GM12891 (cell line): ENCODE results near the gene EPX.

ENCODE experiments used
- DNase-seq: peaks from one replicate; pipeline ENCODE4 v3.0.0; 2011; ENCODE audit warnings: low spot score; ENCODE audit not compliant: insufficient read length
- FAIRE-seq: peaks from 2 replicates; lab custom pipeline; 2011; peaks lifted over from hg19 to GRCh38; lab: Jason Lieb, UNC
- PAX5 ChIP-seq: IDR thresholded peaks from 2 replicates; pipeline ENCODE4 v1.6.1; 2011; ENCODE audit warnings: low read length, moderate library complexity, mild to moderate bottlenecking; ENCODE audit not compliant: insufficient read depth, severe bottlenecking
- POLR2A ChIP-seq: IDR thresholded peaks from 2 replicates; pipeline ENCODE4 v1.6.1; 2011; ENCODE audit warnings: low read depth, low read length, control low read depth
- POLR2AphosphoS5 ChIP-seq: IDR thresholded peaks from 2 replicates; pipeline ENCODE4 v1.6.1; 2011; ENCODE audit warnings: low read depth, low read length, control low read depth
- POU2F2 ChIP-seq: IDR thresholded peaks from 2 replicates; pipeline ENCODE4 v1.6.1; 2011; ENCODE audit warnings: low read depth, mild to moderate bottlenecking, control low read depth, low read length, moderate library complexity
- SPI1 ChIP-seq: IDR thresholded peaks from 2 replicates; pipeline ENCODE4 v1.6.1; 2011; ENCODE audit warnings: low read depth, low read length, control low read depth
- TAF1 ChIP-seq: IDR thresholded peaks from 2 replicates; pipeline ENCODE4 v1.6.1; 2011; ENCODE audit warnings: low read depth, low read length, control low read depth

Gene EPX

GRCh38 chr17:58165981-58166380, 26.5 kb upstream of the EPX start:
- no peak for TF ChIP-seq POLR2AphosphoS5
- TF ChIP-seq POLR2A: no peak
- TF ChIP-seq PAX5: no peak
- TF ChIP-seq POU2F2: no peak
- TF ChIP-seq SPI1: no peak
- TF ChIP-seq TAF1: no peak
- DNase-seq (no peak), FAIRE-seq (no peak)

GRCh38 chr17:58166682-58167081, 25.8 kb upstream of the EPX start, which contains the start of gene OR4D2:
TSS of gene OR4D2 (plus strand) at chr17:58166982. CDS start at chr17:58169656, 2,674 bp downstream.
- DNase-seq (no peak), FAIRE-seq (no peak)
- TF ChIP-seq TAF1 (no peak), SPI1 (no peak)

GRCh38 chr17:58170622-58171021, 21.9 kb upstream of the EPX start:
- TF ChIP-seq POLR2AphosphoS5 (no peak), PAX5 (no peak), TAF1 (no peak), POU2F2 (no peak), POLR2A (no peak), SPI1 (no peak)
- FAIRE-seq (no peak), DNase-seq (no peak)

GRCh38 chr17:58172369-58173071, 20.0 kb upstream of the EPX start:
- no peak for TF ChIP-seq POLR2A
- no peak for TF ChIP-seq POLR2AphosphoS5
- no peak for TF ChIP-seq TAF1
- no peak for TF ChIP-seq PAX5
- no peak for TF ChIP-seq POU2F2
- peak; percentile 60 for TF ChIP-seq SPI1
- no peak for DNase-seq
- peak; percentile 74 for FAIRE-seq

- TF ChIP-seq SPI1: no peak
- no peak for TF ChIP-seq TAF1
- no peak for TF ChIP-seq POLR2A
- no peak for TF ChIP-seq POU2F2
- no peak for TF ChIP-seq PAX5
- FAIRE-seq: no peak
- no peak for DNase-seq
Measured at GRCh38 chr17:58174871-58175270, 17.7 kb upstream of the EPX start.

GRCh38 chr17:58176200-58176599, 16.3 kb upstream of the EPX start:
- no peak for FAIRE-seq

GRCh38 chr17:58181796-58182195, 10.7 kb upstream of the EPX start:
- FAIRE-seq: no peak
- TF ChIP-seq POLR2AphosphoS5 (no peak), POLR2A (no peak), TAF1 (no peak), PAX5 (no peak), POU2F2 (no peak), SPI1 (no peak)
- no peak for DNase-seq

More at GRCh38 chr17:58176200-58176599, 16.3 kb upstream of the EPX start:
- no peak for DNase-seq
- TF ChIP-seq POLR2A (no peak), PAX5 (no peak), POU2F2 (no peak), POLR2AphosphoS5 (no peak), SPI1 (no peak)

- FAIRE-seq: no peak
- no peak for TF ChIP-seq TAF1
Measured at GRCh38 chr17:58183514-58183913, 9.0 kb upstream of the EPX start.

GRCh38 chr17:58184308-58184985, 8.1 kb upstream of the EPX start:
- TF ChIP-seq POU2F2 (no peak), POLR2AphosphoS5 (no peak), SPI1 (no peak), TAF1 (no peak), POLR2A (no peak), PAX5 (no peak)
- DNase-seq: no peak
- no peak for FAIRE-seq

More at GRCh38 chr17:58183514-58183913, 9.0 kb upstream of the EPX start:
- no peak for DNase-seq
